Stimulated activated CD8-positive, alpha-beta memory T cell treated with anti-CD3 and anti-CD28 coated beads, Interleukin-15, amount 100 ng/mL, for 24 hours (primary cell): ENCODE measurements around the gene ARHGAP11A.
A peak's percentile ranks its signal among the peaks of the same experiment; 100 is the strongest.
"Not testable (repeated sequence)": the region's sequence is repeated elsewhere in the genome, so short reads cannot be mapped to it uniquely, and the experiment has no call there.

Source experiments
- DNase-seq: peaks from one replicate; pipeline ENCODE4 v3.0.0-alpha.2; 2020; ENCODE audit warnings: low read depth

ARHGAP11A gene

GRCh38 chr15:32615051-32615870 is at the start of gene ARHGAP11A:
ARHGAP11A (plus strand) TSS chr15:32615504; CDS start chr15:32616212, 708 bp downstream.
- peak; percentile 35 for DNase-seq

GRCh38 chr15:32568988-32569387 is 46.3 kb upstream of the ARHGAP11A start:
- not testable (repeated sequence) for DNase-seq

- DNase-seq, result not testable (repeated sequence)
These were observed 36.8 kb upstream of the ARHGAP11A start for GRCh38 chr15:32578482-32578881.

DNA sequence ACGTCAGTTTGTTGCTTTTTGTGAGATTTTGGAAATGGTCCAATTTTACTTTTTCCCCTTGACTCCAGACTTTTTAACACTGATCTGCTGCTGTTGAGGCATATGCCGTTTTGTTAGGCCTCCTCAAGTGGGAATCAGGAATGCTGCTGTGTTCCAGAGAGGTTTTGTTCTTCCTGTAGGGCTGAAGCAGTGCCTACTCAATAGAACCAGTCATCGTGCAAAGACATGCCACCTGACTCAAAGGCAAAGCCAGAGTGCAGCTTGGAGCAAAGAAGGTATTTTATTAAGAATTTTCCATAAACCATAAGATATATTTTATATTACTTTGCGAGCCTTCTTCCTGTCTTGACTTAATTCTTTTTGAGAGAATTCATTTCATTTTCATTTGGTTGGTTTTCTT is 29.5 kb upstream of the ARHGAP11A start:
- not testable (repeated sequence) for DNase-seq

- DNase-seq, result not testable (repeated sequence)
These were observed 22.2 kb upstream of the ARHGAP11A start, which contains the start of gene GOLGA8N for GRCh38 chr15:32593151-32593550. GOLGA8N (plus strand) TSS chr15:32593456.

GRCh38 chr15:32609518-32609917 is 5.8 kb upstream of the ARHGAP11A start:
- DNase-seq, result not testable (repeated sequence)

DNA sequence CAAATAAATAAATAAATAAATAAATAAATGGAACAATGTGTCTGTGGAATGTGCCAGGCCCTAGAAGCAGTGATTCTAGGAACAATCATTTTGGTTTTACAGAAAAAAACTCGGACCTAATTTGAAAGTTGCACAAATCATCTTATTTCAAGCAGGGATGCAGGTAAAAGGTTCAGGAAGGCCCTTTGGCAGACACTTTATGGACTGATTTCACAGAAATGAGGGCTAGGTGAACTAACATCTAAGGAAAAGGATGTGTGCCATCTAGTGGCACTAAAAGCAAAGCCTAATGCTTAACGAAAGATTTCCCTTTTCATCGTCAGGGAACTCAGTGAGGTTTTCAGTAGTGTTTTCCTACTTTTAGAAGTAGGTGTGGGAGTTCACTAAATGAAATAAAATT is 4.6 kb upstream of the ARHGAP11A start:
- DNase-seq, result not testable (repeated sequence)

- not testable (repeated sequence) for DNase-seq
These were observed 623 bp upstream of the ARHGAP11A start for GRCh38 chr15:32614712-32615050.

DNA sequence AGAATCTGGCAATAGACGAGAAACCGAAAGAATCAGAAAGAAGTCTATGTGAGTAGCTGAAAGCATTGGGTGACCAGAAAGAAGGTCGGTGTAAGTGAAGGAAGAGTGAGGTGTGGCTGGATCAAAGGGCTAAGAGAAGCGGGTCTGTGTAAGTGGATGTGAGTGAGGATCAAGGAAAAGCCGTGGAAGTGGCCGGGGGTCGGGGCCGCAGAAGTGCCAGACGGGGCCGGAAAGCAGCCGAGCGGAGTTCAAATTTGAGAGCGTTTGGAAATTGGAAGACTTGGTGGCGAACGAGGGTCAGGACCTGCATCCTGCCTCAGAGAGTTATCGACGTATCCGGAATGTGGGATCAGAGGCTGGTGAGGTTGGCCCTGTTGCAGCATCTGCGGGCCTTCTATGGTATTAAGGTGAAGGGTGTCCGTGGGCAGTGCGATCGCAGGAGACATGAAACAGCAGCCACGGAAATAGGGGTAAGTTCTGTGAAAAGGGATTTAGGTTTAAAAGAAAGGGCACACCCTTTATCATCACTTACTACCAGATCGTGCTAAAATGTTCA is 645 bp downstream of the ARHGAP11A start:
- DNase-seq, result not testable (repeated sequence)

GRCh38 chr15:32636410-32636809 is 21.1 kb downstream of the ARHGAP11A start:
- no peak for DNase-seq

GRCh38 chr15:32636908-32637567 is 21.7 kb downstream of the ARHGAP11A start:
- no peak for DNase-seq

- DNase-seq, result no peak
These were observed 22.4 kb downstream of the ARHGAP11A start for GRCh38 chr15:32637704-32638103.

- DNase-seq, result no peak
These were observed 26.3 kb downstream of the ARHGAP11A start, which contains the start of gene SCG5 for GRCh38 chr15:32641517-32642059. SCG5 (plus strand) TSS chr15:32641710; CDS start chr15:32643593, 1,883 bp downstream.

DNA sequence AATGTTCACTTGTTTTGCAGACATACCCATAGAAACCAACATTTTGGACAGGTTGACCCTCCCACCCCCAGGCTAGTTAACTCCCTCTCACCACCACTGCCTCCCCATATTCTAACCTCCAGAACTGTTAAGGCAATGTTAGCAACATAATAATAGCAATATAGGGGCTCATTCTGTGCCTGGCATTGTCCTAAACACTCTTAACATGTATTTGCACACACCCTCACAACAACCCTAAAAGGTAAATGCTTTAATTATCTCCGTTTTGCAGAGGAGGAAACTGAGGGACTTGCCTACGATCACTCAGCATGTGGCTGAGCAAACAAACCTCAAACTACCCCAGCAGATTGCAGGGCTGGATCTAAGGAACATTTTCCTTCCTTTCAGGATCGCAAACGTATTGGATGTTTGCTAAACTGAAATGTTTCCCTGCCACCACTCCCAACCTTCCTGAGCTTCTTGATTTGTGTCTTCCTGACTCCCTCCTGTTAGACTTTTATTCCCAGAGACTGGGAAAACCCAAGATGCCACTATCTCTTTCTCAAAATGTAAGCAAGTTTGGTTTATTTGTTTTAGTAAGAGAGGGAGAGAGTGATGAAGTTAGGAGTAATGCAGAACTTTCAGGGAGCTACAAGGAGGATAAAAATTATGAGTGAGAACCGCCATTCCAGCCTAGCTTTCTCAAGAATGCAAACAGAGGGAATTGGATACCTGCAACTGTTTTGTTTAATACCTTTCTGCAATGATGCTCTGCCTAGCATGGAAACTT is 27.5 kb downstream of the ARHGAP11A start:
- DNase-seq, result no peak

DNA sequence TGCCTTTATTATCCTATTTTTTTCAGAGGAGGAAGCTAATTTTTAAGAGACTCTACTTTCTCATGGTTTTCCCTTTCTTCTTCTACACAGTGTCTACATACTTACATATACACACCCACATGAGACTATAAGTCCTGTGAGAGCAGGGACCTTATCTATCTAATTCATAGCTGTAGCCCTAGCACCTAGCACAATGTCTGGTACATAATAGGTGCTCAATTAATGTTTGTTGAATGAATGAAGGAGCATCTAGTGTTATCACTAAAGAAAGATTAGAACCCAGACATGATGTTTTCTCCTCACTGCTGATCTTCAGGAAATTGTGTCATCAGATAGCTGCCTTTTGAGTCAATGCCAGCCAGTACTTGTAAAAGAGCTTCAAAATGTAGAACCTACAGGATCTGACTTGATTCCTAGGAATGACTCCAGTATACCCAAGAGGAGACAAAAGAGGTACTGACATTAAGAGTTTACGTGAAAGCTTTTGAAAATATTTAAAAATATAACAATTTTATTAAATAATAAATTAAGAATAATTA is 28.7 kb downstream of the ARHGAP11A start:
- DNase-seq, result no peak

- DNase-seq, result no peak
These were observed 31.0 kb downstream of the ARHGAP11A start for GRCh38 chr15:32646291-32646690.

DNA sequence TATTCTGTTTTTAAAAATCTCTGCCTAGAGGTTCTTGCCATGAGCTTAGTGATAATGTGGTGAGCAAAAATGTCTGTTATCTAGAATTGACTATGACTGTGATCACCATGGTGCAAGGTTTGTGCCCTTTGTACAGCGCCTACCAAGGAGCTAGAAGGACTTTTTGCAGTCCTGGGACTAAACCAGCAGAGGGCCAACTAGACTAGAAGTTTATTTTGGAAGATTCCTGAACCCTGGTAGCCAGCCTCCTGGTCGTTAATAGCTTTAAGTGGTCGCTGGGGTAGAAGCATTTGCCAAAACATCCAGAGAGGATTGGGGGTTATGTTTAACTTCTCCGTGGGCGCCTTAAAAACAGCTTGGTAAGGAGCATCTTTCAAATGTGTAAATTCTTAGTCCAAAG is 34.0 kb downstream of the ARHGAP11A start:
- no peak for DNase-seq

DNA sequence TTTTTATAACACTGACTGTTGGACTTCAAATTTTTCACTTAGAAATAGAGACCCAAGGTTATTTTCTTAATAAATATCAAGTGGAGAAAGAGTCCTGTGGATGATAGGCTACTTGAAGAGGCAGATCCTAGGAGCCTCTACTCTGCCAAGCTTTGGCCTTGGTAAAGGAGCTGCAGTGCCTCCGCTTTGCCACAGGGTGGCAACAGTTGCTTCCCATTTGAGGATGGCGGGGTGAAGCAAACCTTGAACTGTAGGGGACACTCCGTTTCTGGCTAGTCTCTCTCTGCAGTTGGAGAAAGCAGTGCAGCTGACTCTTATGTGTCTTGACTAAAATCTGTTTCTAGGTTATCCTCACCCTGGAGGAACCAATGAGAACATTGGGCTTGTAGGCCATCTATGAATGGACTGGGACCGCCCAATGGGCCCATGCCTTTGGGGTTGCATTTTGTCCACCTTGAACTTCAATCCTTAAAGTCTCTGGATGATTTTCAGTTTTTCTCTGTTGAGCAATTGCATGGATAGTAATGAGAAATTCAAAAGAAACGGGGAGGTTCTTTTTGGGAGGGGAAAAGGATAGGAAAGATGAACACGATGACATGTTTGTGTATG is 36.0 kb downstream of the ARHGAP11A start:
- no peak for DNase-seq

- no peak for DNase-seq
These were observed 36.9 kb downstream of the ARHGAP11A start for GRCh38 chr15:32652178-32652577.

DNA sequence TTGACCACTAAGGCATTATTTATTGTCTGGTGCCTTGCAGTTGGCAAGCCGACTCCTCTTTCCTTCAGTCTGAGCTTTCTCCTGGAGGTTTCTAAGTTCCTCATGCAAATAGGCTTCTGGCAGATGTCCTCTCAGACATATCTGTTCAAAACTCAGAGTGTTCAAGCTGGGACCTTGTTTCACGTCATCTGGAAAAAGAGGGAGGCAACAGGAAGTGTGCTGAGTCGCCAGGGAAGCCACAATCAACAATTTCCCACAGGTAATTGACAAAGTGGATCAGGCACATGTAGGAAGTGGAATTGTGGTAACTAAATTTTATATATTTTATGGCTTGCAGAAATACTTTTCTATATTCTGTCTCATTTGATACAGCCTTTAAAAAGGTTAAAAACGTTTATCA is 40.8 kb downstream of the ARHGAP11A start:
- DNase-seq, result no peak

- DNase-seq, result no peak
These were observed 41.2 kb downstream of the ARHGAP11A start for GRCh38 chr15:32656496-32656895.
